ENCODE data around the gene SH3GL1. TPM values are rescaled to one million over a fixed set of nuclear protein-coding genes. Genes with fewer than 3 reads are reported as not detected.

SH3GL1 gene
- total RNA-seq, 3 donors from 2014 or later = 25.6 to 52.5 (median 33.8) TPM

DNA sequence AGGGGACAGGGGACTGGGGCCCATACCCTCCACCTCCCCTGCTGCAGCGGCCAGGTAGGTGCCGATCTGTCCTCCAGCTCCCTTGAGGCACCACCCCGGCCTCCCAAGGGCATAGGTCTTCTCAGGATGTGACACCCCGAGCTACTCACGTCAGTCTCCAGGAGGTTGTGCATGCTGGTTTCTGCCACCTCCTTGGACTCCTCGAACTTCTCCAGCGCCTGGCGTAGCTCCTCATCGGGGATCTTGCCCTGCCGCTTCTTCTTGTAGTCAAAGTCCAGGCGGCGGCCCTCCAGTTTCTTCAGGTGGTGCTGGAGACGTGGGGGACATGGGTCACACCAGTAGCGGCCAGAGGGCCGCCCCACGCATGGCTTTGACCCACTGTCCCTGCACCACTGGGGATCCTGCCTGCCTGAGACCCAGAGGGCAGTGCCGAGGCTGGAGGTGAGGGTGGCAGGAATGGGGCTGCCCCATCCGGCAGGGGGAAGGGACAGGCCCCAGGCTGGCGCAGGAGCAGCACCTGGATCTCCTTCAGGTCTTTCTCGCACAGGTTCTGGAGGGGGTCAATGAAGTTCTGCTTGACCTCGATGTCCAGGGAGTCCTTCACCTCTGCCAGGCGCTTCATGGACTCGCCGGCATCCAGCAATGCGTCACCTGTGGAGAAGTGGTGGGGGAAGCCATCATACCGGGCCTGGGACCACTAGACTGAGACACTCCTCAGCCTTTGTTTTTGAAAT is 36.6 kb downstream of the SH3GL1 start:
- DNase-seq (ENCODE audit: low spot score in 2 of 2) = no peak
- Histone ChIP-seq H3K27me3 (no peaks in the 10 kb centered on the region), H3K36me3 (no peaks in the 10 kb centered on the region), H3K4me3 (no peak overlapping the region), H3K9me3 (no peaks in the 10 kb centered on the region), H3K4me1 (peaks cover 8 to 9% of the 10 kb centered on the region in 2 donors), H3K27ac (no peak overlapping the region)
- intact Hi-C loops (cut with DNase I; ENCODE audit: low total_unique reads) = loop anchor here (10.0 kb wide), 2 partner anchors 99 to 1361 kb away; partner anchors contain the start of genes CATSPERD and LONP1
- TF ChIP-seq, protein P1, sequence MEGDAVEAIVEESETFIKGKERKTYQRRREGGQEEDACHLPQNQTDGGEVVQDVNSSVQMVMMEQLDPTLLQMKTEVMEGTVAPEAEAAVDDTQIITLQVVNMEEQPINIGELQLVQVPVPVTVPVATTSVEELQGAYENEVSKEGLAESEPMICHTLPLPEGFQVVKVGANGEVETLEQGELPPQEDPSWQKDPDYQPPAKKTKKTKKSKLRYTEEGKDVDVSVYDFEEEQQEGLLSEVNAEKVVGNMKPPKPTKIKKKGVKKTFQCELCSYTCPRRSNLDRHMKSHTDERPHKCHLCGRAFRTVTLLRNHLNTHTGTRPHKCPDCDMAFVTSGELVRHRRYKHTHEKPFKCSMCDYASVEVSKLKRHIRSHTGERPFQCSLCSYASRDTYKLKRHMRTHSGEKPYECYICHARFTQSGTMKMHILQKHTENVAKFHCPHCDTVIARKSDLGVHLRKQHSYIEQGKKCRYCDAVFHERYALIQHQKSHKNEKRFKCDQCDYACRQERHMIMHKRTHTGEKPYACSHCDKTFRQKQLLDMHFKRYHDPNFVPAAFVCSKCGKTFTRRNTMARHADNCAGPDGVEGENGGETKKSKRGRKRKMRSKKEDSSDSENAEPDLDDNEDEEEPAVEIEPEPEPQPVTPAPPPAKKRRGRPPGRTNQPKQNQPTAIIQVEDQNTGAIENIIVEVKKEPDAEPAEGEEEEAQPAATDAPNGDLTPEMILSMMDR (IDR thresholded peaks at IDR 0.05) = no peak
- TF ChIP-seq POLR2AphosphoS5 (IDR thresholded peaks at IDR 0.05) (no peak), POLR2A (IDR thresholded peaks at IDR 0.05) (no peak)

DNA sequence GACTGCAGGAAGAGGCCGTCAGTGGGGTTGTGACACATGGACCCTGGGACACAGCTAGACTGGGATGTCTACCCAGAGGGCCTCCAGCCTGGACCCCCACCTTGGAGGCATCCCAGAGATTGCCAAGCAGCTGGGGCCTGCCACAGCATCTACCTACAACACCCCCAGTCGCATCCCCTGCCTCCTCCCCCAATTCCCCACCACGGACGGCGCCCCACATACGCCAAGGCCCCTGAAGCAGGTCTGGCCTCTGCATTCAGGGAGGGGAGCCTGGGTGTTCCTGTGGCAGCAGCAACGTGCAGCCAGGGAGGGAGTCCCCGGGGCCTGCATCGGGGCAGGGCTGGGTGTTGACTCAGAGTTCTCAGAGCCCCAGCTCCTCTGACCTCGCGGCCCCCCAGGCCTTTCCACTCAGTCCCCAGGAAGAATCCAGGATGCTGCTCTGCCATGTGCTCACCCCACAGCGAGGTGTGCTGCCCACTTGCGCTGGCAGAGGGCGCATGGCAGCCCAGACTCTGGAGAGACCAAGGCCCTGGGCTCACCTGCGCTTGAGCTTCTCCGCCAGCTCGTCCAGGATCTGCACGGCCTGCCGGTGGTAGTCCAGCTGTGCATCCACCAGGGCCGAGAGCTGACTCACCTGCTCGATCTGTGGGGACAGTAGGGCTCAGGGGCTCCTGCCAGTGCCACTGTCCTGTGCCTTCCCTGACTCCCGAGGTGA is 37.4 kb downstream of the SH3GL1 start:
- Histone ChIP-seq H3K4me3 (no peak overlapping the region), H3K9me3 (no peaks in the 10 kb centered on the region), H3K27me3 (no peaks in the 10 kb centered on the region), H3K27ac (no peak overlapping the region), H3K4me1 (peaks cover under 1 to 2% of the 10 kb centered on the region in 2 donors), H3K36me3 (no peaks in the 10 kb centered on the region)
- intact Hi-C loops (cut with DNase I; ENCODE audit: low total_unique reads) = loop anchor here (10.0 kb wide), 2 partner anchors 98 to 1362 kb away; partner anchors contain the start of genes CATSPERD and LONP1
- TF ChIP-seq POLR2AphosphoS5 (IDR thresholded peaks at IDR 0.05) = no peak
- no peak for TF ChIP-seq POLR2A (IDR thresholded peaks at IDR 0.05)
- TF ChIP-seq, protein P1 (IDR thresholded peaks at IDR 0.05) = no peak
- no peak for DNase-seq (ENCODE audit: low spot score in 2 of 2)

DNA sequence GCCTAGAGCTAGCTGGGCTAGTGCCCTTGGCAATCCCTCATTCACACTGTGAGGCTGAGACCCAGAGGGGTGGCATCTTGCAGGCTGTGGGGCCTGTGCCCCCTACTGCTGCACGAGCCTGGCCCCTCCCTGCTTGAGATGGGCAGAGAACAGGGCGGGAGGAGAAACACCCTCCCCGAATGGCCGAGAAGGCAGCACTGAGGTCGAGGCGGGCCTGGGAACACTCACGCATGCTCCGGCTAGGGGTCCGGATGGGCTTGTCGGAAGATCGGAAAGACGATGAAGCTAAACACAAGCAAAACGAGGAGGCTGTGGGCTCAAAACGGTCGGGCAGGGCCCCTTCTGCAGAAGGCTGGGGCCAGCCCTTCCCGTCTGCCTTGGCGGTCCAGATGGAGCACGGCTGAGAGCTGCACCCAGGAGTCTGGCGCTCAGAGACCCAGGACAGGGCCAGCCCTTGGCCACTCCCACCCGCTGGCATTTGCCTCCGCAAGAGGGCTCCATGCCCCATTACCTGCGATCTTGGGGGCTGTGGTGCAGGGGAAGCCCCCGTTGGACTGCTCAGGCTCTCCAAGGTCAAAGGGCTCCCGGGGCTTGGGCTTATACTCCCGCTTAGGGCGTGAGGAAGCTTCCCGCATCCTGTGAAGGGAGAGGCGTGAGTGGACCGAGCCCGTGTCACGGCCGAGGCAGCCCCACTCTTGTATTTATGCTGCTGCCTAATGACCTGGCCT is 38.1 kb downstream of the SH3GL1 start:
- DNase-seq (ENCODE audit: low spot score in 2 of 2) = no peak
- Histone ChIP-seq H3K4me3 (no peak overlapping the region), H3K27me3 (no peaks in the 10 kb centered on the region), H3K27ac (no peak overlapping the region), H3K9me3 (no peaks in the 10 kb centered on the region), H3K36me3 (no peaks in the 10 kb centered on the region), H3K4me1 (no peaks in the 10 kb centered on the region)
- intact Hi-C loops (cut with DNase I; ENCODE audit: low total_unique reads) = loop anchor here (10.0 kb wide), 2 partner anchors 97 to 1363 kb away; partner anchors contain the start of genes CATSPERD and LONP1
- TF ChIP-seq, protein P1 (IDR thresholded peaks at IDR 0.05) = no peak
- TF ChIP-seq POLR2A (IDR thresholded peaks at IDR 0.05) (no peak), POLR2AphosphoS5 (IDR thresholded peaks at IDR 0.05) (no peak)

DNA sequence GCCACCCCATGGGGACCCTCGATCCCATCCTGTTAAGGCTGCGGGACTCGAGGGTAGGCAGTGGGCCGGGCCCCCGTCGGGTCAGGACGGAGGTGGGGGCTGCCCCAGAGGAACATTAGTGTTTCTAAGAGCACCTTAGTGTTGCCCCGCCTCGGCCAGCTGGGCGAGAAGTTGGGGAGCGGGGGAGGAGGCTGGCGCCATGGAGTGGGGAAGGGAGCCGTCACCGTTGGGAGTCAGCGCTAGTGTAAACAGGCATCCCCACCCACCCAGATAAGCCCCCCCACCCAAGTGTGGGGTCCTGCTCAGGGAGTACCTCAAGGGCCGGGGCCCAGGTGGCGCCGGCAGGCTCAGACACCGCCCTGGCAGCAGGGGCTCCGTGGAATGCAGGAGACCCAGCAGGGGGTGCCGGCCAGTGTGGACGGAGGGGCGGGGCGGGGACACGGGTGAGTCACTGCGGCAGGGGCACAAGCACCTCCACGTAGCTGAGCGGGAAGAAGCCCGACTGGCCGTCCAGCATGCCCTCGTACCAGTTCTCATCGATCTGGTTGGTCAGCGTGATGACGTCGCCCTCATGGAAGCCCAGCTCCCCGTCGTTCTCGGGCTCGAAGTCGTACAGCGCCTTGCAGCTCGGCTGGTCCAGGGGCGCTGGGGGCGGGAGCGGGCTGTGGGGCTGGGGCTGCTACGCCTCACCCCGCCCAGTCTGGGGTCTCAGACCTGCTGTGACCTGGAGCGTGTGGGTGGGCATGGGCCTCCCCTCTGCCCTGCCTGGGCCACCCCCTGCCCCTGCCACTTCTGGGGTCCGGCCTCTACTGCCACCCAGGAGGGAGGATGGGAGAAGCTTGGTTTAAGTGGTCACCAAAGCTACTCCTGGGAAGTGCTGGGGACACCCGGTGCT is 38.9 kb downstream of the SH3GL1 start:
- H3K27ac ChIP-seq = no peak overlapping the region
- no peaks in the 10 kb centered on the region for H3K36me3 ChIP-seq
- H3K9me3 ChIP-seq = no peaks in the 10 kb centered on the region
- no peak overlapping the region for H3K4me3 ChIP-seq
- no peaks in the 10 kb centered on the region for H3K27me3 ChIP-seq
- H3K4me1 ChIP-seq = no peaks in the 10 kb centered on the region
- DNase-seq (ENCODE audit: low spot score in 2 of 2) = no peak
- TF ChIP-seq POLR2A (IDR thresholded peaks at IDR 0.05) (no peak), POLR2AphosphoS5 (IDR thresholded peaks at IDR 0.05) (no peak)
- TF ChIP-seq, protein P1 (IDR thresholded peaks at IDR 0.05) = no peak
- intact Hi-C loops (cut with DNase I; ENCODE audit: low total_unique reads) = loop anchor here (10.0 kb wide), 2 partner anchors 97 to 1363 kb away; partner anchors contain the start of genes CATSPERD and LONP1

All from breast epithelium (tissue), 4 donors.